ENCODE results near the gene TFAP2B. TPM values are rescaled to one million over a fixed set of nuclear protein-coding genes. Genes with fewer than 3 reads are reported as not detected.

Gene TFAP2B
- total and polyA plus RNA-seq, 5 donors from 2014 or later, result not detected

DNA sequence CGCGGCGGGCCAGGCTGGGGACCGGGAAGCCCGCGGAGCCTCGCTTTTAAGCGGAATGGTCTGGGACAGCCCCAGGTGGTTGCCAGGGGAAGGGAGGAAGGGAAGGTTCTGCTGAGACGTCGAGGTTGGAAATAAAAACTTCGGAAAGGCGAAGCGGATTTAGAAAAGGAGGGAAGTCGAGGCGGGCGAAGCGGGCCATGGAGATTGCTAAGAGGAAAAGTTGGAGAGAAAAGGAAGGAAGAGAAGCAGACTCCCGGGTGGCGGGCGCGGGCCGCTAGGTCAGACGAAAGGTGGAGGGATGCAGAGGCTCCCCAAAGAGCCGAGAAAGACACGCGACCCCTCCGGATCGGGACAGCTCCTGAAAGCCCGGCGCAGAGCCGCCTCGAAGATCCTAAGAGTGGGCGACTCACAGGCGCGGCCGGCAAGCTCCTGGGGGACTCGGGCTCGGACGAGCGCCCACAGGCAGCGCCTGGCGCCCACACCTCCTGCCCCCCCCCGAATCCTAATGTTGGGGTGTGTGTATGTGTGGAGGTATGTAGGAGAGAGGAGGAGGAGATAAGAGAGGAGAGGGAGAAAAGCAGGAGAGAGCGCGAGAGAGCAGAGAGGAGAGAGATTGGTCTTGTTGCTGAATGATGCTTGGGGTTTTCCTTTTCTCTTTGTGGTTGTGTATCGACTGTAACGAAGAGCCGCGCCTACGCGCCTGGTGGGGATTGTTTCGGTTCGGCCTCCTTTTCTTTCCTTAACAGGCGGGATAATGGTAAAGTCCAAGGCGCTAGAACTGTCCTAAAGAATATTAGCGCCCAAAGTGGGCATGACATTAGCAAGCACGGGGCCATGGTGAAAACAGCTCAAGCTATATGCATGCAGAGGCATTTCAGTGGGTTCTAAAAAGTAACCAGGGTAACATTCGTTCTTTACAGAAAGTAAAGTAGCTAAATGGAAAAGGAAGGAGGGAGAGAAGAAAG lies 1.5 kb downstream of the TFAP2B start:
- no peaks in the 10 kb centered on the region for H3K4me1 ChIP-seq (ENCODE audit: control insufficient read depth, insufficient read depth, low read length, poor library complexity, severe bottlenecking)
- H3K27me3 ChIP-seq (ENCODE audit: control insufficient read depth, insufficient read depth, low read length), result peaks cover 67% of the 10 kb centered on the region
- no peaks in the 10 kb centered on the region for H3K36me3 Mint-ChIP-seq
- no peak overlapping the region for H3K4me3 Mint-ChIP-seq
- no peak overlapping the region for H3K27ac ChIP-seq (ENCODE audit: insufficient read depth, low read length, poor library complexity, severe bottlenecking)
- H3K36me3 ChIP-seq (ENCODE audit: control insufficient read depth, insufficient read depth, low read length), result no peaks in the 10 kb centered on the region
- ATAC-seq (ENCODE audit: low read depth in 2 of 2), result no peak
- DNase-seq, result no peak
- peak overlapping the region in 1 of 3 donors; percentile 38 for H3K27ac Mint-ChIP-seq
- H3K4me1 Mint-ChIP-seq, result peaks cover 5 to 22% (median 6%) of the 10 kb centered on the region in 4 donors
- H3K9me3 Mint-ChIP-seq, result peaks cover 0 to 7% (median 3%) of the 10 kb centered on the region in 7 donors
- H3K4me3 ChIP-seq (ENCODE audit: low read depth, low read length), result no peak overlapping the region
- peaks cover 0 to 2% of the 10 kb centered on the region in 2 experiments for H3K9me3 ChIP-seq (ENCODE audit: control insufficient read depth in 2 of 2, low read length in 2 of 2)
- H3K27me3 Mint-ChIP-seq, result peaks cover 92% of the 10 kb centered on the region

DNA sequence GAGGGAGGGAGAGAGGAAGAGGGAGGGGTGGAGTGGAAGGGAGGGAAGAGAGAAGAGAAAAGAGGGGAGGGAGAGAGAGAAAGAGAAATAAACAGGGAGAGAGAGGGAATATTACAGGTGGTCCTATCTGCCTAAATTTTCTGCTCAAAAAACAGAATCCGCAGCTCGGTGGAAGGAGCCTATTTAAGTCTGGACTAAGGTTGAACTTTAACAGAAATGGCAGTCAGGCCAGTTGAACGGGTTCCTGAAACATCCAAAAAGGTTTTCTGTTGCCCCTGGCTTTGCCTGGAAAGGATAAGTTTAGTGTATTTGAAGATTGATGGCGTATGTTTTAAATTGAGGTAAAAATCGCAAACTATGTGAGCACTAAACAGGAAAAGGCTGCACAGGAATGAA lies 2.2 kb downstream of the TFAP2B start:
- Histone ChIP-seq H3K4me3 (ENCODE audit: low read depth, low read length) (no peak overlapping the region), H3K9me3 (ENCODE audit: control insufficient read depth in 2 of 2, low read length in 2 of 2) (peaks cover 0 to 2% of the 10 kb centered on the region in 2 experiments), H3K4me1 (ENCODE audit: control insufficient read depth, insufficient read depth, low read length, poor library complexity, severe bottlenecking) (no peaks in the 10 kb centered on the region), H3K27me3 (ENCODE audit: control insufficient read depth, insufficient read depth, low read length) (peaks cover 65% of the 10 kb centered on the region), H3K27ac (ENCODE audit: insufficient read depth, low read length, poor library complexity, severe bottlenecking) (no peak overlapping the region), H3K36me3 (ENCODE audit: control insufficient read depth, insufficient read depth, low read length) (no peaks in the 10 kb centered on the region)
- H3K4me3 Mint-ChIP-seq, result no peak overlapping the region
- no peaks in the 10 kb centered on the region for H3K36me3 Mint-ChIP-seq
- peaks cover 92% of the 10 kb centered on the region for H3K27me3 Mint-ChIP-seq
- H3K9me3 Mint-ChIP-seq, result peaks cover 0 to 7% (median 3%) of the 10 kb centered on the region in 7 donors
- H3K27ac Mint-ChIP-seq, result no peak overlapping the region
- ATAC-seq (ENCODE audit: low read depth in 2 of 2) (no peak), DNase-seq (no peak)
- peaks cover 1 to 17% (median 4%) of the 10 kb centered on the region in 4 donors for H3K4me1 Mint-ChIP-seq

DNA sequence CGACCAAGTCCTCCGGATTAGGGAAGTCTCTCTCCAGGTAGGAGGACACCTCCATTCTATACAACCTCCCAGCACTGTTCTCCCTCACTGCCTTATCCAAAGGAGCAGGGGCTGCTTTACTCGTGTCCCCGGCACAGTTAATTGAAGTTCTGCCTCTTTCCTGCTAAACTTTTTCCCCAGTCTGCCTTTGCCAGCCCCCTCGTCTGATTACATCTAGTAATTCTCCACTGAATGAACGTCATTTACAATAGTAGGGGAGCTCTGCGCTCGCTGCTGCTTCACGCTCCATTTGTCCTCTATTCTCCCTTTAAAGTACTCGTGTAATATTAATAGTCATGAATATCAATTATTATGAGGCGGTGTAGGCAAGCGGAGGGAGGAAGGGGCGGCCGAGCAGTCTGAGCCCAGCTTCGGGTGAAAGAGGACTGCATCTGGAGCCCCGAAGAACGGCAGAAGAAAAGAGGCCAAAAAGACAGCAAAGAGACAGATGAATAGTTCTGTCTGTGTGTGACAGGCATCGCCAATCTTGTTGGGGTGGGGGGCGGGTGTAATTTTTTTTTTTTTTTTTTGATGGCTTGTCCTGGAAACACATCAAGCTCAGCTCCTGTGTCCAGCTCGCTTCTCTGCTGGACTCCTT lies 2.9 kb downstream of the TFAP2B start:
- Histone ChIP-seq H3K4me3 (ENCODE audit: low read depth, low read length) (no peak overlapping the region), H3K27me3 (ENCODE audit: control insufficient read depth, insufficient read depth, low read length) (peaks cover 64% of the 10 kb centered on the region), H3K36me3 (ENCODE audit: control insufficient read depth, insufficient read depth, low read length) (no peaks in the 10 kb centered on the region), H3K9me3 (ENCODE audit: control insufficient read depth in 2 of 2, low read length in 2 of 2) (peaks cover 0 to 2% of the 10 kb centered on the region in 2 experiments), H3K27ac (ENCODE audit: insufficient read depth, low read length, poor library complexity, severe bottlenecking) (no peak overlapping the region), H3K4me1 (ENCODE audit: control insufficient read depth, insufficient read depth, low read length, poor library complexity, severe bottlenecking) (no peaks in the 10 kb centered on the region)
- no peak overlapping the region for H3K4me3 Mint-ChIP-seq
- H3K36me3 Mint-ChIP-seq, result no peaks in the 10 kb centered on the region
- H3K9me3 Mint-ChIP-seq, result peaks cover 0 to 10% (median 3%) of the 10 kb centered on the region in 7 donors
- H3K4me1 Mint-ChIP-seq, result peaks cover 0 to 14% (median 3%) of the 10 kb centered on the region in 4 donors
- peaks cover 95% of the 10 kb centered on the region for H3K27me3 Mint-ChIP-seq
- H3K27ac Mint-ChIP-seq, result no peak overlapping the region
- DNase-seq, result no peak
- no peak for ATAC-seq (ENCODE audit: low read depth in 2 of 2)

DNA sequence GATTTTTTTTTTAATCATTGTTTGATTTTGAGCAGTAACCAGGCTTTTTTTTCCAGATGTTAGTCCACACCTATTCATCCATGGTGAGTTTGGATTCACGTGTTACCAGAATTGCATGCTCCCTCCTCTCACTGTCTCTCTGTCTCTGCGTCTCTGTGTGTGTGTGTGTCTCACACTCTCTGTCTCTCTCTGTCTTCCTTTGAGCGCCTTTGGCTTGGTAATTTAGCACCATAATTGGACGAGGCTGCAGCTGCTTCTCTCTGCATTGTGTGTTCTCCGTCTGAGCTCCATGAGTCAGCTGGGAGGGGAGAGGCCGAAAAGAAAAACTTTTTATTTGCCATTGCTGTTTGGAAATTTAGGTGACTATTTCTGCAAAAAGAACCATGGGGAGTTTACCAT lies 3.4 kb downstream of the TFAP2B start:
- H3K27ac ChIP-seq (ENCODE audit: insufficient read depth, low read length, poor library complexity, severe bottlenecking), result no peak overlapping the region
- H3K27ac Mint-ChIP-seq, result peak overlapping the region in 1 of 3 donors; percentile 66
- no peak overlapping the region for H3K4me3 Mint-ChIP-seq
- H3K9me3 ChIP-seq (ENCODE audit: control insufficient read depth in 2 of 2, low read length in 2 of 2), result peaks cover 0 to 2% of the 10 kb centered on the region in 2 experiments
- peaks cover 0 to 14% (median 3%) of the 10 kb centered on the region in 4 donors for H3K4me1 Mint-ChIP-seq
- no peak overlapping the region for H3K4me3 ChIP-seq (ENCODE audit: low read depth, low read length)
- no peaks in the 10 kb centered on the region for H3K36me3 Mint-ChIP-seq
- H3K27me3 ChIP-seq (ENCODE audit: control insufficient read depth, insufficient read depth, low read length), result peaks cover 60% of the 10 kb centered on the region
- H3K9me3 Mint-ChIP-seq, result peaks cover 0 to 9% (median 5%) of the 10 kb centered on the region in 7 donors
- H3K4me1 ChIP-seq (ENCODE audit: control insufficient read depth, insufficient read depth, low read length, poor library complexity, severe bottlenecking), result no peaks in the 10 kb centered on the region
- H3K36me3 ChIP-seq (ENCODE audit: control insufficient read depth, insufficient read depth, low read length), result no peaks in the 10 kb centered on the region
- no peak for ATAC-seq (ENCODE audit: low read depth in 2 of 2)
- DNase-seq, result no peak
- H3K27me3 Mint-ChIP-seq, result peaks cover 95% of the 10 kb centered on the region

DNA sequence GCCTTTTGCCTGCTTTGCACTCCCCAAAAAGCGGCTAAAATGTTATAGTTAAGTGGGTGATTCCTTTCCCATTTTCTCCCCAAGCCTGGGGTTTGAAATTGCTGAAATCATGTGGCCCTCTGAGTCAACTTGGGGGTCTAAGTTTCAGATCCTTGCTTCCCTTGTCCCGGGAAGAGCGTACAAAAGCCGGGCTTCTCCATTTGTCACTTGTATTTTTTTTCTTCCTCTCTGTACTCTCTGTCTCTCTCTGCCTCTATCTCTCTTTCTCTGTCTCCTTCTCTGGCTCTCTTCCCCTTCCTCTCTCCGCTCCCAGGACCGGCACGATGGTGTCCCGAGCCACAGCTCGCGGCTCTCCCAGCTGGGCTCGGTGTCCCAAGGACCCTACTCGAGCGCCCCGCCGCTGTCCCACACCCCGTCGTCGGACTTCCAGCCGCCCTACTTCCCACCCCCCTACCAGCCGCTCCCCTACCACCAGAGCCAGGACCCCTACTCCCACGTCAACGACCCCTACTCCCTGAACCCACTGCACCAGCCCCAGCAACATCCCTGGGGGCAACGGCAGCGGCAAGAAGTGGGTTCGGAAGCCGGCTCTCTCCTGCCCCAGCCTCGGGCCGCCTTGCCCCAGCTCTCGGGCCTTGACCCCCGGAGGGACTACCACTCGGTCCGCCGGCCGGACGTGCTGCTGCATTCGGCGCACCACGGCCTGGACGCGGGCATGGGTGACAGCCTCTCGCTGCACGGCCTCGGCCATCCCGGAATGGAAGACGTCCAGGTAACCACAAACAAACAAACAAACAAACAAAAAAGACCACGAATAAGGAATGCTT lies 4.6 kb downstream of the TFAP2B start:
- H3K27ac Mint-ChIP-seq, result no peak overlapping the region

DNA sequence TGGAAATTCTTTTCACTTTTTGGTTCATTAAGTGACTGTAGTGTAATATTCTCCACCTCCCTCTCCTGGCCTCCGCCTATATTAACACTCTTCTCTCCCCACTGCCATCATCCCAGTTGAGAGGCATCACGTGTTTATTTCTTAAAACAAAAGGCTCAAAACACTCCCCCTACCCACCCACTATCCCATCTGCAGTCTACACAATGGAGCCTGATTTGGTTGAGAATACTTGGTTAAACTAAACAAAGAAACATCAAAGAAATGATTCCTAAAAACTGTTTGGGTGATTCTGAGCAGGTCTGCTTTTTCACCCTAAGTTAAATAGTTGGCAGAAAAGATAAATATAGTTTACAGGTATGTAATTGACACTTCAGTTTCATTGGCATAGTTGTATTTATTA lies 5.9 kb downstream of the TFAP2B start:
- H3K4me3 Mint-ChIP-seq, result no peak overlapping the region
- H3K27ac Mint-ChIP-seq, result no peak overlapping the region
- DNase-seq, result no peak
- peaks cover 0 to 12% (median 0%) of the 10 kb centered on the region in 4 donors for H3K4me1 Mint-ChIP-seq
- peaks cover 89% of the 10 kb centered on the region for H3K27me3 Mint-ChIP-seq
- no peak overlapping the region for H3K27ac ChIP-seq (ENCODE audit: insufficient read depth, low read length, poor library complexity, severe bottlenecking)
- H3K36me3 Mint-ChIP-seq, result no peaks in the 10 kb centered on the region
- H3K27me3 ChIP-seq (ENCODE audit: control insufficient read depth, insufficient read depth, low read length), result peaks cover 54% of the 10 kb centered on the region
- H3K4me1 ChIP-seq (ENCODE audit: control insufficient read depth, insufficient read depth, low read length, poor library complexity, severe bottlenecking), result no peaks in the 10 kb centered on the region
- ATAC-seq (ENCODE audit: low read depth in 2 of 2), result no peak
- no peaks in the 10 kb centered on the region for H3K36me3 ChIP-seq (ENCODE audit: control insufficient read depth, insufficient read depth, low read length)
- peaks cover 0 to 8% (median 5%) of the 10 kb centered on the region in 7 donors for H3K9me3 Mint-ChIP-seq
- no peak overlapping the region for H3K4me3 ChIP-seq (ENCODE audit: low read depth, low read length)
- H3K9me3 ChIP-seq (ENCODE audit: control insufficient read depth in 2 of 2, low read length in 2 of 2), result peaks cover 0 to 2% of the 10 kb centered on the region in 2 experiments

More for the DNA sequence above, 4.6 kb downstream of the TFAP2B start:
- no peaks in the 10 kb centered on the region for H3K4me1 ChIP-seq (ENCODE audit: control insufficient read depth, insufficient read depth, low read length, poor library complexity, severe bottlenecking)
- H3K36me3 Mint-ChIP-seq, result no peaks in the 10 kb centered on the region
- H3K4me3 ChIP-seq (ENCODE audit: low read depth, low read length), result no peak overlapping the region
- H3K27ac ChIP-seq (ENCODE audit: insufficient read depth, low read length, poor library complexity, severe bottlenecking), result no peak overlapping the region
- H3K9me3 ChIP-seq (ENCODE audit: control insufficient read depth in 2 of 2, low read length in 2 of 2), result peaks cover 0 to 2% of the 10 kb centered on the region in 2 experiments
- H3K4me1 Mint-ChIP-seq, result peaks cover 0 to 14% (median 2%) of the 10 kb centered on the region in 4 donors
- ATAC-seq (ENCODE audit: low read depth in 2 of 2), result no peak
- no peaks in the 10 kb centered on the region for H3K36me3 ChIP-seq (ENCODE audit: control insufficient read depth, insufficient read depth, low read length)
- H3K9me3 Mint-ChIP-seq, result peaks cover 0 to 9% (median 5%) of the 10 kb centered on the region in 7 donors
- no peak for DNase-seq
- no peak overlapping the region for H3K4me3 Mint-ChIP-seq
- peaks cover 94% of the 10 kb centered on the region for H3K27me3 Mint-ChIP-seq
- H3K27me3 ChIP-seq (ENCODE audit: control insufficient read depth, insufficient read depth, low read length), result peaks cover 59% of the 10 kb centered on the region

DNA sequence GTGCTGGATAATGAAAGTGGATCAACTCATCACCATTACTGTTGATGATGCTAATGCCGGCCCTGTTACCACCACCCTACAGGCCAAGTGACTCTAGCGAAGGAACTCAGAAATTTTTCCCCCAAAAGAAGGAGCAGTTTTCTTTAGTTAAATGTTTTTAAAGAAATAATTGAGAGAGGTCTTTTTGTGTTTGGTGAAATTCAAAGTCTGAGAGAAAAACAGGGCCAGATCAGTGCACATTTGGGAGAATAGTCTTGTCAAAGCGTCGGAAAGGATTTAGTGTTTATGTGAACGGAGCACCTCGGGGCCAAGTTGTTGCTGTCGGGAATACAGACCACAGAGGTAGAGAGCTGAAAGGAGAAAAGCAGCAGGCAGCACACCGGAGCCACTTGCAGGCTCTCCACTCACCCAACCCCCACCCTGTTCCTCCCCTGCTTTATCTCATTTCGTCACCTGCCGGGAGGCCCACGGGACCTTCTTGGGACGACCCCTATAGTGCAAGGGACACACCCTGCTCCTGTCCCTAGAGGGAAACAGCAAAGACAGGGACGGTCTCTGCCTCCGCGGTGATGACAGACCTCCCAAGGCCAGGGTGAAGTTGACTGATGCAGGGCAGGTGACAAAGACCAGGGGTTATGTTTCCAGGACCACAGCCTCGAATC lies 6.8 kb downstream of the TFAP2B start:
- Mint-ChIP-seq H3K9me3 (peaks cover 0 to 8% (median 5%) of the 10 kb centered on the region in 7 donors), H3K36me3 (no peaks in the 10 kb centered on the region), H3K4me1 (peaks cover 0 to 6% (median 0%) of the 10 kb centered on the region in 4 donors), H3K27me3 (peaks cover 87% of the 10 kb centered on the region), H3K4me3 (no peak overlapping the region), H3K27ac (no peak overlapping the region)
- DNase-seq (no peak), ATAC-seq (ENCODE audit: low read depth in 2 of 2) (no peak)
- no peak overlapping the region for H3K27ac ChIP-seq (ENCODE audit: insufficient read depth, low read length, poor library complexity, severe bottlenecking)
- no peak overlapping the region for H3K4me3 ChIP-seq (ENCODE audit: low read depth, low read length)
- H3K4me1 ChIP-seq (ENCODE audit: control insufficient read depth, insufficient read depth, low read length, poor library complexity, severe bottlenecking), result no peaks in the 10 kb centered on the region
- H3K36me3 ChIP-seq (ENCODE audit: control insufficient read depth, insufficient read depth, low read length), result no peaks in the 10 kb centered on the region
- peaks cover 53% of the 10 kb centered on the region for H3K27me3 ChIP-seq (ENCODE audit: control insufficient read depth, insufficient read depth, low read length)
- H3K9me3 ChIP-seq (ENCODE audit: control insufficient read depth in 2 of 2, low read length in 2 of 2), result peaks cover 0 to 2% of the 10 kb centered on the region in 2 experiments

All from CD4-positive, CD25-positive, alpha-beta regulatory T cell (primary cell).